A673 (cell line): Measurements from ENCODE around the gene CBLB.

Source experiments
- CTCF ChIP-seq: fragments of 300-800, 200-600 bp; sonication (generic); conservative IDR thresholded peaks from 2 replicates; pipeline ENCODE4 v1.5.1; 2017; ENCODE audit warnings: low read depth, mild to moderate bottlenecking, antibody characterized with exemption, low read length, moderate library complexity, mixed read lengths
- EZH2 ChIP-seq: fragments of 200-600 bp; sonication (generic); IDR thresholded peaks from 2 replicates; pipeline ENCODE4 v1.6.1; 2017; ENCODE audit warnings: borderline replicate concordance, low read depth, mild to moderate bottlenecking, mixed read lengths, antibody characterized with exemption, low read length; ENCODE audit not compliant: poor library complexity, severe bottlenecking

- TF ChIP-seq EZH2 (no peak), CTCF (no peak)
These were observed 1.3 kb upstream of the CBLB start for GRCh38 chr3:105869861-105870755.
